HL-60 (cell line): ENCODE data around the gene ERH.

ENCODE experiments used
- DNase-seq, 2 experiments: peaks; one replicate each; pipeline ENCODE4 v3.0.0-alpha.2; 2010 to 2020; ENCODE audit warnings: low read depth in 1 of 2, low spot score in 1 of 2
- H3K27ac ChIP-seq: fragments of 250-450 bp; sonication (Bioruptor Pico); replicated peaks from 2 replicates; pipeline ENCODE4 v1.5.1; 2020; ENCODE audit warnings: mild to moderate bottlenecking, moderate library complexity
- H3K27me3 ChIP-seq: fragments of 250-450 bp; sonication (Bioruptor Pico); 2 replicates; pipeline ENCODE4 v1.5.1; 2021; ENCODE audit warnings: mild to moderate bottlenecking, moderate library complexity; ENCODE audit not compliant: insufficient read depth, poor library complexity, severe bottlenecking
- H3K4me3 ChIP-seq: replicated peaks from 2 replicates; pipeline ENCODE4 v1.5.1; 2011; ENCODE audit warnings: mild to moderate bottlenecking, control low read depth, low read length; ENCODE audit not compliant: insufficient read depth
- GABPA ChIP-seq: IDR thresholded peaks from 2 replicates; pipeline ENCODE4 v1.6.1; 2012; ENCODE audit warnings: low read depth
- POLR2AphosphoS5 ChIP-seq: IDR thresholded peaks from 2 replicates; pipeline ENCODE4 v1.6.1; 2012; ENCODE audit warnings: low read depth
- SPI1 ChIP-seq: IDR thresholded peaks from 2 replicates; pipeline ENCODE4 v1.6.1; 2012; ENCODE audit warnings: low read depth, mild to moderate bottlenecking, borderline replicate concordance
- TF ChIP-seq, protein P1 (sequence below): IDR thresholded peaks from one replicate; pipeline ENCODE4 v1.5.1; 2011; ENCODE audit warnings: low read length, control low read depth, inconsistent platforms; ENCODE audit not compliant: insufficient read depth
- TF ChIP-seq, protein P2 (sequence below): IDR thresholded peaks from 2 replicates; pipeline ENCODE4 v1.6.1; 2012; ENCODE audit warnings: low read depth; ENCODE audit not compliant: insufficient replicate concordance

ERH gene

DNA sequence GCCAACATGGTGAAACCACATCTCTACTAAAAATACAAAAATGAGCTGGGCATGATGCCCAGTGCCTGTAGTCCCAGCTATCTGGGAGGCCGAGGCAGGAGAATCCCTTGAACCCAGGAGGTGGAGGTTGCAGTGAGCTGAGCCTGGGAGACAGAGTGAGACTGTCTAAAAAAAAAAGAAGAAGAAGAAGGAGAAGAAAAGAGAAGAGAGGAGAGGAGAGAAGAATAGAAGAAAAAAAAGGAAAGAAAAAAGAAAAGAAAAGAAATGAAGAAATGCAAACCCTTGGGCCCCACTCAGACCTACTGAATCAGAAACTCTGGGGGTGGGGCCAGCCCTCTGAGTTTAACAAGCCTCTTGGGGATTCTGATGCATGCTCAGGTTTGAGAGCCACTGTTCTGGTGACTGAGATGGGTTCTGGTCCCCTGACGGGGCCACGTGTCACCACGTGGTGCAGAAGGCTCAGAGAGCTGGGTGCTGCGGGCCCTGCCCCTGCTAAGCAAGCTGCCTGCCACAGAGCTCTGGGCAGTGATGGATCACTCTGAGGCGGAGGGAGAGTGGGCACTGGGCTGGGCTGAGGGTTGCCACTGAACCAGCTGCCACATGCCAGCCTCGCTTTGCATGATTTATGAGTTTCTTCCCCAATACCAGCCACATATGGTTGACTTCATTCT is 37.5 kb downstream of the ERH start:
- TF ChIP-seq, protein P1, sequence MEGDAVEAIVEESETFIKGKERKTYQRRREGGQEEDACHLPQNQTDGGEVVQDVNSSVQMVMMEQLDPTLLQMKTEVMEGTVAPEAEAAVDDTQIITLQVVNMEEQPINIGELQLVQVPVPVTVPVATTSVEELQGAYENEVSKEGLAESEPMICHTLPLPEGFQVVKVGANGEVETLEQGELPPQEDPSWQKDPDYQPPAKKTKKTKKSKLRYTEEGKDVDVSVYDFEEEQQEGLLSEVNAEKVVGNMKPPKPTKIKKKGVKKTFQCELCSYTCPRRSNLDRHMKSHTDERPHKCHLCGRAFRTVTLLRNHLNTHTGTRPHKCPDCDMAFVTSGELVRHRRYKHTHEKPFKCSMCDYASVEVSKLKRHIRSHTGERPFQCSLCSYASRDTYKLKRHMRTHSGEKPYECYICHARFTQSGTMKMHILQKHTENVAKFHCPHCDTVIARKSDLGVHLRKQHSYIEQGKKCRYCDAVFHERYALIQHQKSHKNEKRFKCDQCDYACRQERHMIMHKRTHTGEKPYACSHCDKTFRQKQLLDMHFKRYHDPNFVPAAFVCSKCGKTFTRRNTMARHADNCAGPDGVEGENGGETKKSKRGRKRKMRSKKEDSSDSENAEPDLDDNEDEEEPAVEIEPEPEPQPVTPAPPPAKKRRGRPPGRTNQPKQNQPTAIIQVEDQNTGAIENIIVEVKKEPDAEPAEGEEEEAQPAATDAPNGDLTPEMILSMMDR = no peak
- TF ChIP-seq, protein P2, sequence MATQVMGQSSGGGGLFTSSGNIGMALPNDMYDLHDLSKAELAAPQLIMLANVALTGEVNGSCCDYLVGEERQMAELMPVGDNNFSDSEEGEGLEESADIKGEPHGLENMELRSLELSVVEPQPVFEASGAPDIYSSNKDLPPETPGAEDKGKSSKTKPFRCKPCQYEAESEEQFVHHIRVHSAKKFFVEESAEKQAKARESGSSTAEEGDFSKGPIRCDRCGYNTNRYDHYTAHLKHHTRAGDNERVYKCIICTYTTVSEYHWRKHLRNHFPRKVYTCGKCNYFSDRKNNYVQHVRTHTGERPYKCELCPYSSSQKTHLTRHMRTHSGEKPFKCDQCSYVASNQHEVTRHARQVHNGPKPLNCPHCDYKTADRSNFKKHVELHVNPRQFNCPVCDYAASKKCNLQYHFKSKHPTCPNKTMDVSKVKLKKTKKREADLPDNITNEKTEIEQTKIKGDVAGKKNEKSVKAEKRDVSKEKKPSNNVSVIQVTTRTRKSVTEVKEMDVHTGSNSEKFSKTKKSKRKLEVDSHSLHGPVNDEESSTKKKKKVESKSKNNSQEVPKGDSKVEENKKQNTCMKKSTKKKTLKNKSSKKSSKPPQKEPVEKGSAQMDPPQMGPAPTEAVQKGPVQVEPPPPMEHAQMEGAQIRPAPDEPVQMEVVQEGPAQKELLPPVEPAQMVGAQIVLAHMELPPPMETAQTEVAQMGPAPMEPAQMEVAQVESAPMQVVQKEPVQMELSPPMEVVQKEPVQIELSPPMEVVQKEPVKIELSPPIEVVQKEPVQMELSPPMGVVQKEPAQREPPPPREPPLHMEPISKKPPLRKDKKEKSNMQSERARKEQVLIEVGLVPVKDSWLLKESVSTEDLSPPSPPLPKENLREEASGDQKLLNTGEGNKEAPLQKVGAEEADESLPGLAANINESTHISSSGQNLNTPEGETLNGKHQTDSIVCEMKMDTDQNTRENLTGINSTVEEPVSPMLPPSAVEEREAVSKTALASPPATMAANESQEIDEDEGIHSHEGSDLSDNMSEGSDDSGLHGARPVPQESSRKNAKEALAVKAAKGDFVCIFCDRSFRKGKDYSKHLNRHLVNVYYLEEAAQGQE = no peak
- no peak for TF ChIP-seq SPI1
- TF ChIP-seq GABPA = no peak
- no peak for TF ChIP-seq POLR2AphosphoS5
- Histone ChIP-seq H3K27ac (no peak overlapping the region), H3K4me3 (no peak overlapping the region), H3K27me3 (no peaks in the 10 kb centered on the region)
- DNase-seq = no peak

DNA sequence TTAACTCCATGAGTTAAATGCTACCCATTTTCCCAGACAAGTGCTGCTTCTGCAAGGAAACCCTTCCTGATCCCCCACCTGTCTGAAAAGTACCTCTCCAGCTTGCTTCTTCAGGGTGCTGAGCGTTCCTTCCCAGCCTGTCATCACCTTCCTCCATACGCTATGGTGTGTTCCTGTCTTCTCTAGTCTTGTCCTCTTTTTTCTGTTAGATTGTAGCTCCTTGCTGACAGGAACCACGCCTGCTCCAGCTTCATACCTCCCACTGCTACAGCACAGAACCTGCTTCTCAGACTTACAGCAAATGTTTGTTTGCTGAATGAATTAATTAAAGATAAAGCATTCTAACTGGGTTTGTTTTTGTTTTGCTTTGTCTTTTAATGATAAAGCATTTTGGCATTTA is 39.1 kb downstream of the ERH start:
- no peak for TF ChIP-seq SPI1
- TF ChIP-seq POLR2AphosphoS5 = no peak
- TF ChIP-seq, protein P1 = no peak
- no peak for TF ChIP-seq GABPA
- TF ChIP-seq, protein P2 = no peak
- H3K4me3 ChIP-seq = no peak overlapping the region
- no peak for DNase-seq
- H3K27ac ChIP-seq = no peak overlapping the region
- no peaks in the 10 kb centered on the region for H3K27me3 ChIP-seq

DNA sequence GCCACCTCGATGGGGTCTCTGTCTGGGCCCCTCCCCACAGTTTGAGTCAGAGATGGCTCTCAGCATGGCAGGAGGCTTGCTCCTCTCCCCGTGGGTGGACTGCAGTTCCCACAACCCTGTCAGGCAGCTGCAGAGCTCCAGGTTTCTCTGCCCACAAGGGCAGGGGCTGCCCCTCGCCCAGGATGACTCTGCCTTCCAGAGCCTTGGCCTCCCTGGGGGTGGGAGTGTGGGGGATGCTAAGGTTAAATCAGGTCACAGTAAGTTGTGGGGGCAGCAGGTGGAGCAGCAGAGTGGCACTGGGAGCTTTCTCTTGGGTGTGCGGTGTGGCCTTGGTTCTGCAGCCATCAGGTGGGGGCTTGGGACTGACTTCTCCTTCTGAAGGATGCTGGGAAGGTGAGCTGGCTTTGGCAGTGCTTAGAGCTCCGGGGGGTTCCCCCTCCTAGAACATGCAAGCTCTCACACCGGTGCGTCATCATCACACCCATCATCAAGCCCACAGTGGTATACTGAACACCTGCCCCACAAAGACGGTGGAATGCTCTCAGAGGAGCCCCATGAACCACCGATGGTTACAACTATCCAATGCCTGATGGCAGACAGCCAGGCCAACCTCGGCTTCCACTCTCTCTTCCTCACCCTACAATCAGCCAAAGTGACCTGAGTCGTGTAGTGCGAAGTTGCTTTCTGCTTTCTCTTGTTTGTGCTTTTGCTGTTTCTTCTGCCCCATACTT is 39.7 kb downstream of the ERH start:
- no peak for DNase-seq
- no peaks in the 10 kb centered on the region for H3K27me3 ChIP-seq
- no peak for TF ChIP-seq SPI1
- TF ChIP-seq POLR2AphosphoS5 = no peak
- TF ChIP-seq, protein P1 = no peak
- TF ChIP-seq, protein P2 = no peak
- TF ChIP-seq GABPA = no peak
- H3K27ac ChIP-seq = no peak overlapping the region
- no peak overlapping the region for H3K4me3 ChIP-seq
